ENCODE data around the gene PTPRK.
"Not testable (repeated sequence)": the region's sequence is repeated elsewhere in the genome, so short reads cannot be mapped to it uniquely, and the experiment has no call there.

PTPRK gene

GRCh38 chr6:128446497-128446896 is 73.9 kb downstream of the PTPRK start:
- no peak for DNase-seq (ENCODE audit: low read depth in 4 of 4, low spot score in 1 of 4)

DNA sequence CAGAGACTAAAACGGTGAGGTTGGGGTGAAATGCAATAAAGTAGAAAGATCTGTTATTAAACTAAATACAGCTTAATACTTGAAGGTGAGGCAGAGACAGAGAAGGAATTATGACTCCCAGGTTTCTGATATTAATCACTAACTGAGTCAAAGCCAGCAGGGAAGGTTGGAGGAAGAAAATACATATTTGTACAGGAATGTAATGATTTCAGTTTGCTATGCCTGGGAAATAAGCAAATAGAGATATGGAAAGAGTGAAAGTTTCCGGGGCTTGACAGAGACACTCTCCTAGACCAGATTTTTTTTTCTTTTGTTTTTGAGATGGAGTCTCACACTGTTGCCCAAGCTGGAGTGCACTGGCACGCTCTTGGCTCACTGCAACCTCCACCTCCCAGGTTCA is 76.8 kb downstream of the PTPRK start:
- no peak for DNase-seq (ENCODE audit: low read depth in 4 of 4, low spot score in 1 of 4)

GRCh38 chr6:128439627-128440026 is 80.8 kb downstream of the PTPRK start:
- no peak for DNase-seq (ENCODE audit: low read depth in 4 of 4, low spot score in 1 of 4)

DNA sequence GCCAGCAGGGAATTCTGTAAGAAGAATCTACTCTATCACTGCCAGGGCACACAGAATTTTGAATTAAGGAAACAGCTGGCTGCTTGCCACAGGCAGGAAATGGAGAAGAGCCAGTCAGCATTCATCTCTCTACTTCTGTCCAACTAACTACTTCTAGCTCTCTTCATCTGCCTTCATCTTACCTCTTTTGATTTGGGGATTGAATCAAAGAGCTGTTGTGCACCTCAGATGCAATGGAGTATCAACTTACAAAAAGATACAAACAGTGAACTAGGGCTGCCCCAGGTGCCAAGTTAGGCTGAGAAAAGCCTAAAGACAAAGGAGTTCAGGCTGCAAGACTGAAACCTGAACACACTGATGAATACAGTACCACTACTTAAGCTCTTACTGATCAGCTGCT is 82.0 kb downstream of the PTPRK start:
- no peak for DNase-seq (ENCODE audit: low read depth in 4 of 4, low spot score in 1 of 4)

GRCh38 chr6:128437685-128438084 is 82.7 kb downstream of the PTPRK start:
- DNase-seq (ENCODE audit: low read depth in 4 of 4, low spot score in 1 of 4) = no peak

DNA sequence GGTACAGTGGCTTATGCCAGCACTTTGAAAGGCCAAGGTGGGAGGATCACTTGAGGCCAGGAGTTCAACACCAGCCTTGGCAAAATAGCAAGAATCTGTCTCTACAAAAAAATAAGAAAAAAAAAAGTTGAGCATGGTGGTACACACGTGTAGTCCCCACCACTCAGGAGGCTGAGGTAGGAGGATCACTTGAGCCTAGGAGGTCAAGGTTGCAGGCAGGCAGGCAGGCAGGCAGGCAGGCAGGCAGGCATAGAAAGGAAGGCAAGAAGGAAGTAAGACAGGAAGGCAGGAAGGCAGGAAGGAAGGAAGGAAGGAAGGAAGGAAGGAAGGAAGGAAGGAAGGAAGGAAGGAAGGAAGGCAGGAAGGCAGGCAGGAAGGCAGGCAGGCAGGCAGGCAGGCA is 85.6 kb downstream of the PTPRK start:
- not testable (repeated sequence) for DNase-seq (ENCODE audit: low read depth in 4 of 4, low spot score in 1 of 4)

DNA sequence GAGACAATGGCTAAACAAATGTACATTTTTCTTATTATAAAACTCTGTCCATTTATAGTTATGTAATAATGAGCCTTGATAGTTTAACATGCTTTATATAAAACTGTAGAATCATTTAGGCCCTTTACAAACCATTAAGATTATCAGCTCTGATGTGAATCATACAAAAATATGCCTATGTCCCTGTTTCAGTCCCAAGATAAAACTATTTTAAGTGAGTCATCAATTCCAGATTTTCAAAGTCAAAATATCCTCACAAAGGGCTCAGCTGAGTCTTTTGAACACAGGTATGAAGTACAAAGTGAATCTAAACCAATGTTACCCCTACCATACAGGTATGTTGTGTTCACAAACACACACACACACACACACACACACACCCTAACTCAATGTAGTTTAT is 88.0 kb downstream of the PTPRK start:
- DNase-seq (ENCODE audit: low read depth in 4 of 4, low spot score in 1 of 4) = no peak

DNA sequence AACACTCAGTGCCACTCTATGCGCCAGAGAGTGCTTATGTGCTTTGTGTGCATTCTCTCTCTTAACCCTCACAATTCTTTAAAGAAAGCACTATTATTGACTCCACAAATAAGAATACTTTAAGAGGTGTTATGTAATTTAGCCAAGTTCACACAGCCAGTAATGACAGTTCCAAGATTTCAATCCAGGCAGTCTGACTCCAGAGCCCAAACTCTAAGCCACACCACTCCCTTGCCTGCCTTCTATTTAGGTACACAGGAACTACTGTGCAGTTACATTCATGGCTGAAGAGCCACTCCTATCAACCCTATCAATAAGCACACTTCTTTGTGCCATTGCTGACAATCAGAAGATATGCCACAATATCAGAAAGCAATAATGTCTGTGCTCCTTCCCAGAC is 93.3 kb downstream of the PTPRK start:
- no peak for DNase-seq (ENCODE audit: low read depth in 4 of 4, low spot score in 1 of 4)

DNA sequence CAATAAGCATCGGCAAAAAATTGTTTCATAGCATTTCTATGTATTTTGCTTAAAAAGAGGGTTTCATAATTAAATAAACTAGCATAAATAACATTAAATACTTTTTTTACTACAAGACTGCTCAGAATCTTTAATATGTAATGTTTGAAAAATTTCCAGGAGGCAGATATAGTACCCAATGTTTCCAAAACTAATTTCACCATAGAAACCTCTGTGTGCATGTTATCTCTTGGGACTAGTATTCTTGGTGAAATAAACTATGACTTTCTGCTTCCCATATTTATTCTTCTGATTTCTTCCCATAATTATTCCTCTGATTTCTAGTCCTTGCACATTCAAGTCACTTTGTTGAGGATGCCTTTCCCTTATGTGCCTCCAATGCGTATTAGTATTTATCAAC is 94.5 kb downstream of the PTPRK start:
- DNase-seq (ENCODE audit: low read depth in 4 of 4, low spot score in 1 of 4) = no peak

DNA sequence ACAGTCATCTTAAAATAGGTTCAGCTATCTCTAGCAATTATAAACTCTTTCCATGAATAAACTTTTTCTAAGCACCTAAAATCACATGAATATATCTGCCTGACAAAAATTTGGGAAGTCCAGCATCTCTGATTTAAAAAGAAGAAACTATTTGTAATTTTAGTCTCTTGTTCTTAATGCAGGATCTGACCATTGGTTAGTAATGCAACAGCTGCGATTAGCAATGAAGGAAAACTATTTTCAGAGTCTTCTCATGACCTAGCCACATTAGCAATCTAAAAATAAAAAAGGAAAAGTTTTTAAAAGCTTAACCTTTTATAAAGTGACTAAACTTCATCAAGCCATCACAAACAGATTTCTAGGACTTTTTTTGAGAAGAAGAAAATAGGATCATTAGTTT is 97.5 kb downstream of the PTPRK start:
- no peak for DNase-seq (ENCODE audit: low read depth in 4 of 4, low spot score in 1 of 4)

GRCh38 chr6:128422200-128422599 is 98.2 kb downstream of the PTPRK start:
- no peak for DNase-seq (ENCODE audit: low read depth in 4 of 4, low spot score in 1 of 4)

- DNase-seq (ENCODE audit: low read depth in 4 of 4, low spot score in 1 of 4) = no peak
Observed at GRCh38 chr6:128421788-128422187, 98.6 kb downstream of the PTPRK start.

DNA sequence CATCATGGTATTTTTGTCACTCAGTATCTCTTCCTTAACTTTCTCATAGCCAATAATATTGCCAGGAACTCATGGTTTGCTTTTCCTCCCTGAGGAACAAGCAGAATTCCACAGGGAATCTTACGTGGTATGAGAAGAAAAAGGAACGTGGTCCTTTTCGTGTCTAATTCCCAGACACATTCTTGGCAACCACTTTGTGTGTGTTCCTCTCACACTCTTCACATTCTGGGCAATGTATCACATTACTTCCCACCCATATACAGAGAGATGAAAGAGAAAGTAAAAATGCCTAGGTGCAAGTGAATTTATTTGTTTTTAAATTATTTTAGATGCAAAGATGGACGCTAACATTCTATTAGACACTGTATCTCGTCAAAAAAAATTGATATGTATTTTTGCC is 102.7 kb downstream of the PTPRK start:
- no peak for DNase-seq (ENCODE audit: low read depth in 4 of 4, low spot score in 1 of 4)

GRCh38 chr6:128415387-128415786 is 105.0 kb downstream of the PTPRK start:
- DNase-seq (ENCODE audit: low read depth in 4 of 4, low spot score in 1 of 4) = no peak

DNA sequence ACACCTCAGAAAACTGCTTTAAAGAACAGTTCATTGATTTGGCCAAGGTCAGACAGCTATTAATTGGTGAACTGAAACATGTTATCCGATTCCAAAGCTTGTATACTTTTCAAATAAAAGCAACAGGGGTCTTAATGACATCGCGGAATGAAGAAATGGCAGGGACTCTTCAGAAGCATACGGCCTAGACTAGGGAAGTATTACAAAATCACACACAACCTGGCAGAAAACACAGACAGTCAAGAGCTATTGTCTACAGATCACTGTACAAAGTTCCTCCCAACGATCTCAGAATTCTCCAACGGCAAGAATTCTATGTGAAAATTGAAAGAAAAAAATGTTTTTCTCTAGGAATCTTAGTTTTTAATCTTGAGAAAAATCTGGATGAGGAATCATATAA is 105.5 kb downstream of the PTPRK start:
- no peak for DNase-seq (ENCODE audit: low read depth in 4 of 4, low spot score in 1 of 4)

- DNase-seq (ENCODE audit: low read depth in 4 of 4, low spot score in 1 of 4) = no peak
Observed at GRCh38 chr6:128413291-128413690, 107.1 kb downstream of the PTPRK start.

GRCh38 chr6:128412680-128413079 is 107.7 kb downstream of the PTPRK start:
- DNase-seq (ENCODE audit: low read depth in 4 of 4, low spot score in 1 of 4) = no peak

DNA sequence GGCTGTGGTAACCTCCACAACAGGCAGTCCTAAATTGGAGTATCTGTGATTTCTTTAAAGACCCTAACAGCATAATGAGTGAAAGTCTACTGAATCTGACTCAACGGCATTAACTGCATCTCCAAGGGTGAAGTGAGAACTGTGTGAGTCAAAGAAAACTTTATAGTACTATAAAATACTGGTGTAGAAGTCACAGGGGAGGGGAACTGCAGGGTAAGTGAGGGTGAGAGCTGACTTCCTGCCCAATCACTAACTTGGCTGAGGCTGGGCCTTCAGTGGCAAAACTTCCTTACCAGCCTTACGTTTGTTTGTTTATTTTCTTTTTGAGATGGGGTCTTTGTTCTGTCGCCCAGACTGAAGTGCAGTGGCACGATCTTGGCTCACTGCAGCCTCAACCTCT is 109.8 kb downstream of the PTPRK start:
- DNase-seq (ENCODE audit: low read depth in 4 of 4, low spot score in 1 of 4) = no peak

DNA sequence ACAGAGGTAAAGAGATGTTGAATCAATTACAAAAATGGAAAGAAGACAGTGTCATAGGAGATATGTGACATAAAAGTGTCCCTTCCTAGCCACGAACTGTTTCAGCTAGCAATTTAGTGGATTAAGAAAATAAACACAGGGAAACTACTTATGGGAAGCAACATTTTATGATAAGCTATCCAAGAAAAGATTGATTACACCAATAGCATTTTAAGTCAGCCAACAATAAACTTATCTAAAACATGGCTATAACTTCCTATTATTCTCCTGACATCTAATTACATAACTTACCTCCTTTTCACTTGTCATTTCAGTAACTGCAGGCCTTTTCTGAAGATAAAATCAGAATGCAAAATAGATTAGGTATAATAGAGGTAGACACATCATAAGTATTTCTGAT is 111.4 kb downstream of the PTPRK start:
- no peak for DNase-seq (ENCODE audit: low read depth in 4 of 4, low spot score in 1 of 4)

DNA sequence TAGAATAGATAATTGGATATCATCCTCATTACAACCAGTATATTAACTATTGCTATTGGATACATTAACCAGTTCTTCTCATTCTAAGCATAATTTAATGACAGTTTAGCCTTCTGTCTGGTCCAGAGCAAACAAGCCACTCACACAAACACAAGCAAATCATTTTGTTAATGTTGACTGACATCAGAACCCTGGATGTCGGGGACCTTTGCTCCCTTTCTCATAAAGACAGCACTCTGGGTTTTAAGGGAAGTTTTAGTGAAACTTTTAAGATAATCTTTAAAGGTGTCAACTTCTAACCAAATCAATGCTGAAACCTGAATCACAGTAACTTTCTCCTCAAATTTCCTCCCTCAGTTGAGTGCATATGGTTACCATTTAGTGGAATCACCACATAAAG is 113.9 kb downstream of the PTPRK start:
- no peak for DNase-seq (ENCODE audit: low read depth in 4 of 4, low spot score in 1 of 4)

GRCh38 chr6:128403618-128404444 is 116.6 kb downstream of the PTPRK start:
- no peak for DNase-seq (ENCODE audit: low read depth in 4 of 4, low spot score in 1 of 4)

DNA sequence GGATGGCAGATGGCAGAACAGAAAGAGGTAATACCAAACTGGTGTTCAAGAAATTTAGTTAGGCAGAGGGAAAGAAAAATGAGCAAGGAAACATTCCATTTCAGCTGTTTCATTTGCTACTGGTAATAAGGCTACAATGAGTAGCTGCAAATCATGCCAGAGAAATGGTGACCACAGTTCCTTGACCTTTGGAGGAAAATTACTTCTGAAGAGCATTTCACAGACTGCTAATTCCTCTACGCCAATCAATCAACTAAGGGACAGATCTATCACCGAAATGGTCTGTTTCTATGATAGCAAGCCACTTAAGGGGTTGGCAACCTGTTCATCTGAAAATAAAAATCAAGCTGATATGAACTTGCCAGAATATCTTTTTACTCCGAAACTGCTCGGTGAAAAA is 119.5 kb downstream of the PTPRK start:
- no peak for DNase-seq (ENCODE audit: low read depth in 4 of 4, low spot score in 1 of 4)

- DNase-seq (ENCODE audit: low read depth in 4 of 4, low spot score in 1 of 4) = no peak
Observed at GRCh38 chr6:128397996-128398395, 122.4 kb downstream of the PTPRK start.
